ENCODE measurements around the gene ZNF330.

The ZNF330 gene

DNA sequence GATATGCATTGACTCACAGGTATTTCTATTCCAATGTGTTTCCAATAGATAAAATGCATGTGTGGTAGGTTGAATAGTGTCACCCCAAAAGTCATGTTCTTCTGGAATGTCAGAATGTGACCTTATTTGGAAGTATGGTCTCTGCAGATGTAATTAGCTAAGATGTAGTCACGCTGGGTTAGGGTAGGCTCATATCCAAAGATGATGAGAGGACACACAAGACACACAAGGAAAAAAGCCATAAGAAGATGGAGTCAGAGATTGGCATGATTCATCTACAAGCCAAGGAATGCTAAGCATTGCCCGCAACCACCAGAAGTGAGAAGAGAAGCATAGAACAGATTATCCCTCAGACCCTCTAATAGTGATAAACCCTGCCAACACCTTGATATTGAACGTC lies 17.5 kb downstream of the ZNF330 start:
- DNase-seq, result no peak

GRCh38 chr4:141240259-141240658 lies 19.6 kb downstream of the ZNF330 start:
- no peak for DNase-seq

DNA sequence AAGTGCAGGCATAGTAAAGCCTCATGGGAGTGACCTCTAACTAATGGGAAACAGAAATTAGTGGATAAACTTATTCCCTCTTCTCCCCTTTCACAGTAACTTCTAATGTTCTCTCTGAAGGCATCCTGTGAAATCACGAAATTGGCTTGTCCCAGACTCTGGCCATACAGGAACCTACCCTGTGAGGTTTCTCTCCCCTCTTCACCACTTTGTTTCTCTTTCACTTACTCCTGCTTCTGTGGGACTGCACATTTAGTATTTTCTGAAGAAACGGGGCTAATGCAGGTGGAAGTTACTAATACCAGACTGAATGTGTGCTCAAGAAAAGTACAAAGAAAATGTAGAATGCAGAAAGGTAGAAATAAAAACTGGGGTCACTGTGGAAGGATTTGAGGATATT lies 20.0 kb downstream of the ZNF330 start:
- DNase-seq, result no peak

GRCh38 chr4:141241986-141242385 lies 21.3 kb downstream of the ZNF330 start:
- peak in 1 of 2 experiments; percentile 2 for DNase-seq

GRCh38 chr4:141244419-141244818 lies 23.7 kb downstream of the ZNF330 start:
- no peak for DNase-seq

DNA sequence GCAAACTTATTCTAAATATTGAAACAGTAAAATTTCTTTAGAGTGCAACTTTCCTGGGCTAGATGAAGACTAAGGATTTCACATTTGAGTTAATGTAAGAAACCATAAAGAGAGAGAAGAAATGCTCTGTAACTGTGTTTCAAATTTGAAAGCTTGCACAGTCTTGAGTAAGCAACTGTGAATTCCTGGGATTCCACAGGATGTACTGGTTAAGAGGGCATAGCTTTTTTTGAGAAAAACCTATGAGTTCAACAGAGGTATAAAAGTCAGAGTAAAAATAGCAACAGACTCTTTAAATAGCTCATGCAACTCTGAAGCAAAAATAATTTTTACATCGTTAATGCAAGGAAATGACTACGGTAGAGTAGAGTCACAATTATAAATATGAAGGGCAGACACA lies 25.5 kb downstream of the ZNF330 start:
- no peak for DNase-seq

GRCh38 chr4:141246683-141247429 lies 26.2 kb downstream of the ZNF330 start:
- no peak for DNase-seq

DNA sequence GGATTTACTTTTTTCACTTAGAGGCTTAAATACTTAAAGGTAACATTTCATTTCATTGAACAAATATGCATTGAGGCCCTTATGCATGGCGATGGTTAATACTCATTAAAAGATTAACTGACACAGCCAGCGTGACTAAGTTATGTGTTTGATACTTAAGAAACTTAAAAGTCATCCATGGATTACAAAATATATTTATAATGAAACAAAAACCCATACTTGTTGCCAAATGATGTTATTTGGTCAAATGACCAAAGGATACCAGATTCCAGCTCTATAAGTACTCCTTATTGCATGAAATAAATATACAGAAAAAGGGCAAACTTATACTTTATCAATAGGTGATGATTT lies 26.7 kb downstream of the ZNF330 start:
- DNase-seq, result no peak

GRCh38 chr4:141248029-141248428 lies 27.3 kb downstream of the ZNF330 start:
- no peak for DNase-seq

- DNase-seq, result no peak
Observed at GRCh38 chr4:141248486-141248885, 27.8 kb downstream of the ZNF330 start.

DNA sequence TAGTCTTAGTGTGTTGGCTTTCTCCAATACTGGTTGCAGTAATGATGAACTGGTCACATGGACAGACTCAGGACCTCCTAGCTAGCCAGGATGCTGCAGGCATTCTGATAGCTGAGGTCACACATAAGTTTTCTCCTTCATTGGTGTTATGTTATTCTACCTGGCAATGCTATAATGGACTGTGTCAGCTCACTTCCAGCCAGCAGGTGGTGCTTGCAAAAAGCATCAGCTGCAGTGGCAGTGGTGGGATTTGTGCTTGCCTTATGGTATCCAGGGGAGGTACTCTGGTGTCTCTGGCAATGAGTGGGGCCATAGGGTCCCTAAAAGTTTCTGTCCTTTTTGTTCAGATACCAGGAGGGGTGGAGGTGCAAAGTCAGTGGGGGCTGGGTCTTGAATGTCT lies 33.6 kb downstream of the ZNF330 start:
- DNase-seq, result no peak

DNA sequence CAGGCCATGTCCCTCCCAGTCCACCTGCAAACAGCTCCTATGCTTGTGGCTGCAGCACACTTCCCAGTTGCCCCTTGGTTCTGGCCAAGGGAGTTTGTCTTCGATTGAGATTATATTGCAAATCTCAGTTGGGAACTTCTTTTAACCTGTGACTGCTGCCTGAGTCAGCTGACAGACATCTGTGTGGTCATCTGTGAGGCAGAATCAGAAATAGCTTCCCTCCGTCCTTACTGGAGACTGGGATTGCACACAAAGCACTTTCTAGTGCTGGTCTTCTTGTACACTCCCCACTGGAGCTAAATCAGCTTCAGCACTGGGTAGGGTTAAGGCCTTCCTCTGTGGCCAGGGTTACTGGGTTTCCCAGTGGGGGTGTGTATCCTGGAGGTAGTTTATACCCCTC lies 34.3 kb downstream of the ZNF330 start:
- DNase-seq, result no peak

DNA sequence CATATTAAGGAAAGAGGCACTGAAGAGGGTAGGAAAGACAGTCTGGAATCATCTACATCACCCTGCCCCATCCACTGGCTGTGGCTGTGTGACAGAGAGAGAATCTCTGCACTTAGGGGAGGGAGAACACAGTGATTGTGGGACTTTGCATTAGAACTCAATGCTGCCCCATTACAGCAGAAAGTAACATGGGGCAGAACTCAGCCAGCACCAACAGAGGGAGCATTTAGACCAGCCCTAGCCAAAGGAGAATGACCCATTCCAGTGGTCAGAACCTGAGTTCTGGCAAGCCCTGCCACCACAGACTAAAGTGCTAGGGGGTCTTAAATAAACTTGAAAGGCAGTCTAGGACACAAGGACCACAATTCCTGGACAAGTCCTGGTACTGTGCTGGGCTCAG lies 37.9 kb downstream of the ZNF330 start:
- DNase-seq, result no peak

- no peak for DNase-seq
Observed at GRCh38 chr4:141275834-141276233, 55.1 kb downstream of the ZNF330 start.

- DNase-seq, result no peak
Observed at GRCh38 chr4:141283152-141283551, 62.5 kb downstream of the ZNF330 start.

DNA sequence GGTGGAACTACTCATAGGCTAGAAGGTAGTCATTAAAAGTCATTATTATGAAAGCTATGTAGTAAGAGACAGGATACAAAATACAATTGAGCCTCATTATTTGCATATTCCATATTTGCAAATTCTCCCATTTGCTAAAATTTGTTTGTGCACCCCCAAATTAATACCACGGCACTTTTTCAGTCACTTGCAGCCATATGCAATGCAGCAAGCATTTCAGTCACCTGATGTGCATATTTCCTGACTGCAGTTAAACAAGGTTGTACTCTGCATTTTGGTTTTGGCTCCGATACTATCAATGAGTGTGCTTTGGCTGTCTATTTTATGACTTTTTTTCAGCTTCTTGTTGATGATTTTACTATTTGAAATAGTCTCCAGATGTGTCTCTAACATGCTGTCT lies 62.9 kb downstream of the ZNF330 start:
- DNase-seq, result no peak

All from NCI-H2081 (cell line).